HG02973 (cell line): Measurements from ENCODE around the gene FRMD4A.
A peak's percentile ranks its signal among the peaks of the same experiment; 100 is the strongest.

Source experiments
- ATAC-seq: cut with Tn5 transposase; IDR thresholded peaks from one replicate; pipeline ENCODE4 v1.9.1; 2021; ENCODE audit warnings: moderate library complexity; ENCODE audit not compliant: unreplicated experiment

The FRMD4A gene

DNA sequence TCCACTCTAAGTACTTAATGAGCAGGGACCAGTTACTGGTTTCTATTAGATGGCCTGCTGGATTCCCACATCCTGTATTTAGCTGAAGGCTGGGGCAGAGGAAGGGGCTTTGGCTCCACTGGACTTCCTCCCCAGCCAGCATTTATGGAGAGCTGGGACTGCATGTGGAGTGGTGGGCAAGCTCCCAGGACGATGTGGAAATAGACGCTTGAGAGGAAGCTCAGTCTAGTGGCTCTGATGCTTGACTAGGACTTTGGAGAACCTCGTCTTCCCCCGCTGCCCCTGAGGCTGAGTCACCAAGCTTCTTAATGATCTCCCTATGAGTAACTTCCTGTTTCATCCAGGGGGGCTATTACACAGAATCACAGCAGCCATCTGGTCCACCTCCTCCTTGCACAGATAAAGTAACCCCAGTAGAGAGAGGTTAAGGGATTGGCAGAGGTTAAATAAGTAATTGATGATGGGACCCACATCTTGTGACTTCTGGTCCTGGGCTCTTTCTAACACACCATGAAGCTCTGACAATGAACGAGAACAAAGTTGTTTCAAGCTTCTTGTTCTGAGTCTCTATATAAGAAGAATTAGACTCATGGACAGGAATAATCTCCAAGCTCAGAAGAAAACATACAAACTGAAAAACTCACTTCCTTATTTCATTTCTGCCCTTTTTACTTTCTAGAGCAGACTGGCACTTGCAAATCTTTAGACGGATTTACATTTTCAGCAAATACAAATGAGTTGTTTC, 617.7 kb downstream of the FRMD4A start:
- peak; percentile 70 for ATAC-seq

DNA sequence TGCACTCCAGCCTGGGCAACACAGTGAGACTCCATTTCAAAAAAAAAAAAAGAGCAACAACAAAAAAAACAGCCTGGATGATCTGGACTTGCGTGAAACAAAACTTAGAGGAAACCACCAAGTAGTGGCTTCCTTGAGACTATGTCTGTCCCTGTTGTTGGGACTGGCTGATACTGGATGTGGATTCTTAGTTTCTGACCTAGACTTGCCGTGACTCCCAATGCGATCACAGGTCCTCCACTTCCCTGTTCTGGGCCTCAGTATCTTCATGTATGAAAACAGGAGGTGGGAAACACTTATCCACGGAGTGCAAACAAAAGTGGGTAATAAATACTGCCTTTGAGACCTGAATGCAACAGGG, 618.3 kb downstream of the FRMD4A start:
- ATAC-seq = no peak

GRCh38 chr10:13711291-13711690, 619.4 kb downstream of the FRMD4A start:
- ATAC-seq = no peak

GRCh38 chr10:13709931-13710650, 620.6 kb downstream of the FRMD4A start:
- no peak for ATAC-seq

- no peak for ATAC-seq
Measured at GRCh38 chr10:13708256-13708990, 622.3 kb downstream of the FRMD4A start.

DNA sequence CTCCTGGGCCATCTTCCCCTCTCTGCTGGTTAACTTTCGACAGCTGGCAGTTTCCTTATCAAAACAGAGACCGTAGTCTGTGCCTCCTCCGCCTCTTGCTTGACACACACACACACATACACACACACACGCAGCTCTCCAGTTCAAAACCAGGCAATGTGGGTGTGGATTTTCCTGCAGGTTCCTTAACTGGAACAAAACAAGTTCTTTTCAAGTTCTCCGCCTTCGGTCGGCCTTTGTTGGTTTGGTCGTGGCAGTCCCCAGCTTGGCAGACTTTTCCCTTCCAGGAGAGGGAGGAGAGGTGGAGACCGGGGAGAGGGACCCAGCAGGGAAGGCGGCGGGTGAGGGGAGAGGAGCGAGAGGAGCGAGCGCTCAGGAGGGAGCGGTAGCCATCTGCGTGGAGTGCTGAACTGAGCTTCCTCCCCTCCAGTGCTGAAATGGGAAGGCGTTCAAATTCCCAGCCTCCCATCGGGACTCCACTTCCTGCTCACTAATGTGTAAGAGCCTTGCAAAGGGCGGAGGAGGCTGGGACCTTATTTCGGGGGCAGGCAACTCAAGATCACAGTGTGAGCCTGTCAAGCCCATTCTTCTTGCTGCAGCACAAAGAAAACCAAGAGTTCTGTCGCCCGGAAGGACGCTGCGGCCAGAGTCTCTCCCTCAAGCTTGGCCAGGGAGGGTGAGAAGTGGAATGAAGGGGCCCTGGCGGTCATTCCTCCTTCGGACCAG, 623.4 kb downstream of the FRMD4A start:
- ATAC-seq = no peak

DNA sequence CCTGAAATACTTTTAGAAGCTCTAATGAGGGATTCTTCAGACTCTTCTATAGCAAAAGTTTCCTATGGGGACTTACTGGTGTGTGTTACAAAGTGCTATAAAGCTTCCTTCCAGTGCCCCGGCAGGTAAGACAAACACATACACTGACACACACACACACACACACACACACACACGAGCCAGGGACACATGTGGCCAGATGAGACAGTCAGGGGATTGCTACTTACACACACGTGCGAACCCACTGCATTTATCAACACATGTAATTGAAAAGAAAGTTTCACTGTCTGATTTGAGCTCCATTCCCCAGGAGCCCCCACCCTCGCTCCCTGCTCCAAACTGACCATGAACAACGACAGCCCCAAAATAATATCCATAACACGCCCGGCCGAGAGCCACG, 624.1 kb downstream of the FRMD4A start:
- no peak for ATAC-seq

GRCh38 chr10:13706175-13706574, 624.5 kb downstream of the FRMD4A start:
- ATAC-seq = no peak

GRCh38 chr10:13705526-13706174, 625.1 kb downstream of the FRMD4A start:
- ATAC-seq = no peak

DNA sequence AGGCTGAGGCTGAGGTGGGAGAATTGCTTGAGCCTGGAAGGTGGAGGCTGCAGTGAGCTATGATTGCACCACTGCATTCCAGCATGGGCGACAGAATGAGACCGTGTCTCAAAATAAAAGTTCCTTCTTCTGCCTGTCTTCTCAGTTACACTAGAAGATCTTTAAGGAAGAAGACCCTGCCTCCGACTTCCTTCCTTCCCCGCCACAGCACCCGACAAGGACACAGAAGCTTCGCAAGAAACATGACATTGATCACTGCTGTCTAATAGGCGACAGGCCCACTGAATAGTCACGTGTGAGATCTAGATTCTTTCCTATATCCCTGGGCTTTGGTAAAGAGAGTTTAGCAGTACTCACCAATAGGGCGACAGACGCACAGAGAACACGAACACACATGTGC, 625.8 kb downstream of the FRMD4A start:
- ATAC-seq = no peak

- ATAC-seq = no peak
Measured at GRCh38 chr10:13703997-13704536, 626.7 kb downstream of the FRMD4A start.

GRCh38 chr10:13703101-13703818, 627.5 kb downstream of the FRMD4A start:
- ATAC-seq = no peak

DNA sequence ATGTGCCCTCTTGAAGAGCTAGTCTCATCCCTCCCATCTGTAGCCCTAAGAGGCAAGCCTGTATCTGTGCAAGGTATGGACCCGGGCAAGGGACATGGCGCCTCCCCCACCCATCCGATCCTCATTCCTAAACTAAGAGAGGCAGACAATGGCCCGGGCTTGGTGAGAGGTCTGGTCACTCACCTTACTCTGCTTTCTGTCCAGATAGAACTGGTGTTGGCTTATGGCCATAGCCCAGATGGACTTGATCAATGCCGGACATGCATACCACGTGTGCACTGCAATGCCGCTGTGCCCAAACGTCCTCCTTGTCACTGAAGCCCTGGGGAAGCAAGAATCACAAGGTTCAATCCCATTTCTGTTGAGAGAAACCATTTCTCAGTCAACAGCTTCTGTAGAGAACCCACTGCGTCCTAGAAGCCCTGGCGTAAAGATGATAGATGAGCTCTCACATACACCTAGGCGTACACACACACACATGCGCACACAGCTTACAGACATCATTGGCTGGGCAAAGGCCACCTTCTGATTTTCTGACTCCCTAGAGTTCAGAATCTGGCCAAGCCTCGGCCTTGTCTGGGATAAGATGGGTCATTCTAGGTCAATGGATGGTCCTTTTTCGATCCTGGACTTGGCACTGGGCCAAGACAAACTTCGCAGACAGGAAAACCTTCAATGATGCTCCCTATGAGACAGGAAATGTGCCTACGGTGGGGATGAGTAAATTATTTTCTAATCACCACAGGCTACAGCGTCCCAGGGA, 629.4 kb downstream of the FRMD4A start:
- no peak for ATAC-seq

DNA sequence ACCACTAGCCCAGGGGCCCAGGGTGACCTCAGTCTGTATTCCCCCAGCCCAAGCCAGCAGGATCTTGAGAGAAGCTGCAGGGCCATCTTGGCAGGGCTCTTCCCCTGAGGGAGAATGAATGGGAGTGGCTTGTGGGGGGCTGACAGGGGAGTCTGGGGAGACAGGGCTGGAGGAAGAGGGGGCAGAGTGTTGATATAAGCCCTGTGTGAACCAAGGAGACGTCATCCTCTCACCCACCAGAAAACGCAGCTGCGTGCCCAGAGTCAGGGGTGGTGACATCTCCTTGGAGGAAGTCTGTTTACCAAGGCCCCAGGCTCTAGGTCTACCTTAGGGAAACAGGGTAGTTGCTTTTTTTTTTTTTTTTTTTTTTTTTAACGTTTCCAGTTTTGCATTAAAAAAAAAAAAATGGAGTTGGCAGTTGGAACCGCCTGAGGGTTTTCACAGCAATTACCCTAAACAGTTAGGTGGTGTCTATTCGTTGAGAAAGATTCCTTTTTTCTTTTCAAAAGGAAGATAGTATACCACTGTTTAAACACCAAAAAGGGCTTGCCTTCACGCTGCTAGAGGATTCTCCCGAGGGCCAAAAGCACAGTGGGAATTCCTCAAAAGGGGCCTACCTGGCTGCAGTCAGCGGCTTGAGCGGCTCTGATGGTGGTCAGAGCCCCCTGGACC, 630.1 kb downstream of the FRMD4A start:
- no peak for ATAC-seq

GRCh38 chr10:13699216-13699615, 631.5 kb downstream of the FRMD4A start:
- ATAC-seq = no peak

DNA sequence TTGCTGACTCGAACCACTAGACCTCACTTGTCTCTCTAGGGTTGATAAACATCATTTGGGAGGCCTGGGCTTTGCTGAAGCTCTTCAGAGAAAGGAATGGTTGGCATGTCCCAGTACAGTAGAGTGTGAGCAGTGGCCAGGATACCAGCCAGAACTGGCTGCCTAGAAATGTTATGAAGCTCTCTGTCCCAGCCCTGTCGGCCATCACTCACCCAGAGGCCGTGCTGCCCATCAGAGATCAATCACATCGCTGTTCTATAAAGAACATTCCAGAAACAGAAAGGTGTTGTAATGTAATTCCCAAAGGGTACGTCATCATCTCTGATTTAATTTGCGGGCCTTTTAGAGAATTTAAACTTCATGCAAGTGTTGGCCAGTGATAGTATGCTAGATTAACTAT, 632.5 kb downstream of the FRMD4A start:
- no peak for ATAC-seq

DNA sequence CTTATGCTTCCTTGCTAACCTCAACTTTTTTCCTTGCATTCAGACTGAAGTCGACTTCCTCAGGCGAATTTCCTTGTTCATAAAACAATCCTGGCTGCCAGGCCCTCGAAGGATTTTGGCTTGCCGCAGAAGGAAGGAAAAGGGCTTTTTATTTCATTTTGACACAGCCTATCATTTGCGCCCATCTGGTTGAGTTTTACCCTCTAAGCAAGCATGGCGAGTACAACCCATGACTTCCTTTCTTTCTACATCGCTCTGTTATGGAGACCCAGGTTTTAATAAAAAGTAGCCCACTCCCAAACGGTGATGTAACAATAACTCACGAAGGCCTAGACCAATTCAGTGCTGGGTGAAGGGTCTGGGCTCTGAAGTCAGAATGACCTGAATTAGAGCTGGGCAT, 634.7 kb downstream of the FRMD4A start:
- no peak for ATAC-seq

GRCh38 chr10:13695588-13695987, 635.1 kb downstream of the FRMD4A start:
- no peak for ATAC-seq
